IMR-90 (cell line): ENCODE measurements around the gene DYNLRB1.
"Not testable (repeated sequence)": the region's sequence is repeated elsewhere in the genome, so short reads cannot be mapped to it uniquely, and the experiment has no call there.

ENCODE experiments used
- BHLHE40 ChIP-seq: fragments of 150-350 bp; IDR thresholded peaks from 2 replicates; pipeline ENCODE4 v1.6.1; 2016; ENCODE audit warnings: mild to moderate bottlenecking, low read depth, low read length
- CEBPB ChIP-seq: IDR thresholded peaks from 2 replicates; pipeline ENCODE4 v1.6.1; 2012; ENCODE audit warnings: low read depth, low read length, improper control_type of control experiment
- CTCF ChIP-seq: conservative IDR thresholded peaks from 2 replicates; pipeline ENCODE4 v1.5.1; 2012; ENCODE audit warnings: mild to moderate bottlenecking, low read depth, low read length, improper control_type of control experiment
- MAZ ChIP-seq: IDR thresholded peaks from 2 replicates; pipeline ENCODE4 v1.6.1; 2012; ENCODE audit warnings: low read depth, mild to moderate bottlenecking, low read length, improper control_type of control experiment, moderate library complexity, borderline replicate concordance
- MXI1 ChIP-seq: IDR thresholded peaks from 2 replicates; pipeline ENCODE4 v1.6.1; 2012; ENCODE audit warnings: low read depth, mild to moderate bottlenecking, low read length, moderate library complexity, borderline replicate concordance
- POLR2A ChIP-seq: IDR thresholded peaks from 2 replicates; pipeline ENCODE4 v1.6.1; 2012; ENCODE audit warnings: mild to moderate bottlenecking, low read depth, low read length
- SMC3 ChIP-seq: fragments of 150-350 bp; IDR thresholded peaks from 2 replicates; pipeline ENCODE4 v1.6.1; 2016; ENCODE audit warnings: low read depth, mild to moderate bottlenecking, antibody characterized with exemption, low read length, moderate library complexity
- TF ChIP-seq, protein P1 (sequence below): fragments of 150-350 bp; IDR thresholded peaks from 2 replicates; pipeline ENCODE4 v1.6.1; 2017; ENCODE audit warnings: mild to moderate bottlenecking, antibody characterized with exemption, low read length, low read depth

- not testable (repeated sequence) for TF ChIP-seq CTCF, POLR2A, MAZ, CEBPB, MXI1, SMC3, BHLHE40
- TF ChIP-seq, protein P1, sequence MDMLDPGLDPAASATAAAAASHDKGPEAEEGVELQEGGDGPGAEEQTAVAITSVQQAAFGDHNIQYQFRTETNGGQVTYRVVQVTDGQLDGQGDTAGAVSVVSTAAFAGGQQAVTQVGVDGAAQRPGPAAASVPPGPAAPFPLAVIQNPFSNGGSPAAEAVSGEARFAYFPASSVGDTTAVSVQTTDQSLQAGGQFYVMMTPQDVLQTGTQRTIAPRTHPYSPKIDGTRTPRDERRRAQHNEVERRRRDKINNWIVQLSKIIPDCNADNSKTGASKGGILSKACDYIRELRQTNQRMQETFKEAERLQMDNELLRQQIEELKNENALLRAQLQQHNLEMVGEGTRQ = not testable (repeated sequence)
Observed at GRCh38 chr20:34497596-34497995, 18.6 kb upstream of the DYNLRB1 start.
